Glomerular endothelial cell (primary cell): ENCODE measurements around the gene TOX2. TPM values are rescaled to one million over a fixed set of nuclear protein-coding genes. Genes with fewer than 3 reads are reported as not detected.

ENCODE experiments used
- DNase-seq: peaks from one replicate; pipeline ENCODE4 v3.0.0-alpha.2; 2011; ENCODE audit warnings: low read depth, low spot score; ENCODE audit errors: extremely low read depth
- total RNA-seq: library from RNA; depleted of rRNA; stranded (reverse); fragments of >200 nt; gene quantifications from 2 replicates; pipeline ENCODE4 v1.2.3, GENCODE V29; 2015

The TOX2 gene
- total RNA-seq, 1 donor from 2014 or later = 29.1 TPM

- DNase-seq = no peak
Observed at GRCh38 chr20:43994486-43995100, 79.9 kb downstream of the TOX2 start.

GRCh38 chr20:43995645-43996044 is 81.0 kb downstream of the TOX2 start:
- no peak for DNase-seq

- DNase-seq = no peak
Observed at GRCh38 chr20:43996240-43996930, 81.7 kb downstream of the TOX2 start.

- DNase-seq = no peak
Observed at GRCh38 chr20:43999848-44000247, 85.2 kb downstream of the TOX2 start.

GRCh38 chr20:44001667-44002596 is 87.3 kb downstream of the TOX2 start:
- no peak for DNase-seq

GRCh38 chr20:44002861-44003260 is 88.2 kb downstream of the TOX2 start:
- DNase-seq = no peak

- no peak for DNase-seq
Observed at GRCh38 chr20:44003609-44004008, 89.0 kb downstream of the TOX2 start.

- no peak for DNase-seq
Observed at GRCh38 chr20:44004306-44004915, 89.8 kb downstream of the TOX2 start.

- no peak for DNase-seq
Observed at GRCh38 chr20:44005661-44006060, 91.0 kb downstream of the TOX2 start.

GRCh38 chr20:44006126-44006525 is 91.5 kb downstream of the TOX2 start:
- DNase-seq = no peak

- no peak for DNase-seq
Observed at GRCh38 chr20:44006578-44006977, 91.9 kb downstream of the TOX2 start.

GRCh38 chr20:44008806-44009678 is 94.4 kb downstream of the TOX2 start:
- DNase-seq = no peak

GRCh38 chr20:44009679-44009992 is 95.0 kb downstream of the TOX2 start:
- no peak for DNase-seq

GRCh38 chr20:44010162-44010704 is 95.6 kb downstream of the TOX2 start:
- DNase-seq = no peak

- DNase-seq = no peak
Observed at GRCh38 chr20:44011251-44011940, 96.7 kb downstream of the TOX2 start.

GRCh38 chr20:44012466-44013226 is 98.0 kb downstream of the TOX2 start:
- DNase-seq = no peak

GRCh38 chr20:44014807-44015732 is 100.4 kb downstream of the TOX2 start:
- no peak for DNase-seq

- DNase-seq = no peak
Observed at GRCh38 chr20:44015733-44016103, 101.1 kb downstream of the TOX2 start.
